ENCODE measurements around the gene NAALAD2.
A peak's percentile ranks its signal among the peaks of the same experiment; 100 is the strongest.
"Not testable (repeated sequence)": the region's sequence is repeated elsewhere in the genome, so short reads cannot be mapped to it uniquely, and the experiment has no call there.

The NAALAD2 gene

DNA sequence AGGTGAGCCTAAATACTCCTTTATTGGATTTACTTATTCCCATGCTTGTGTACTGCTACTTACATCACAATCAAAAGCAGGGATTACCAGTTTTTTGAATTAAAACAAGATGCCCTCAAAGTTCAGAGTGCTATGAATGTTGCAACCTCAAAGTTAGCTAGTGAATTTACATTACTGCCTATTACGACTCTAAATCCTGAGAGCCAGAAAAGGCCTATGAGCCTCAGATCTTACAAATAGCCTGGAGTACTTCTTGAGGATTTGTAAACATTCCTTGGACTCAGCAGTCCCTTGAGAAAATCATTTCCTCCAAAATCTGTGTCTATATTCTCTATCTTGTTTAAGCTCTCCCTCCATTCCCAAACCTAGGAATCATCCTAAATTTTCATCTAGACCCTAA, 62.9 kb downstream of the NAALAD2 start:
- DNase-seq = no peak

DNA sequence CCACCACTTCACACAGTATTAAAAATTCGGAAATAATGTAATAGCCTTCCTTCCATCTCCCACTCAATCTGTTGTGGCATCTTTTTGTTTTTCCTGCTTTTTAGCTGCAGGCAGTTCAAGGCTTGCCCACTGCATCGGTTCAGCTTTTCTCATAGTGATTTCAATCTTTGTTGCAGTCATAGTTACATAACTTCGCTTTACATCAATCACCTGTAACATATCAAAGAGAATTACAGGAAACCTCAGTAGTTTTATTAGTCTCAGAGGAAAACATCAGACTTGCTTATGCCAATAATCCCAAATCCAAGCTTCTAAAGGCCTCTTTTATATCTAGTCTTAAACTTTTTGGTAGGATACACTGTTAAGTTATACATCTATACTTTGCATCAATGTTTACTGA, 67.9 kb downstream of the NAALAD2 start:
- no peak for DNase-seq

DNA sequence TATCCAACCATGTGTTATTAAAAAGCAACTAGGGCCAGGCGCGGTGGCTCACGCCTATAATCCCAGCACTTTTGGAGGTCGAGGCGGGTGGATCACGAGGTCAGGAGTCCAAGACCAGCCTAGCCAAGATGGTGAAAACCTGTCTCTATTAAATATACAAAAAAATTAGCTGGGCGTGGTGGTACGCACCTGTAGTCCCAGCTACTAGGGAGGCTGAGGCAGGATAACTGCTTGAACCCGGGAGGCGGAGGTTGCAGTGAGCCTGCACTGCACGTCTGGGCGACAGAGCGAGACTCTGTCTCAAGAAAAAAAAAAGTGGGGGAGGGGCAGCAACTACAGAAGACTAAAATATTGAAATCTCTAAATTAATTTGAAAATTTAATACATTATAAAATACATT, 69.9 kb downstream of the NAALAD2 start:
- DNase-seq = no peak

DNA sequence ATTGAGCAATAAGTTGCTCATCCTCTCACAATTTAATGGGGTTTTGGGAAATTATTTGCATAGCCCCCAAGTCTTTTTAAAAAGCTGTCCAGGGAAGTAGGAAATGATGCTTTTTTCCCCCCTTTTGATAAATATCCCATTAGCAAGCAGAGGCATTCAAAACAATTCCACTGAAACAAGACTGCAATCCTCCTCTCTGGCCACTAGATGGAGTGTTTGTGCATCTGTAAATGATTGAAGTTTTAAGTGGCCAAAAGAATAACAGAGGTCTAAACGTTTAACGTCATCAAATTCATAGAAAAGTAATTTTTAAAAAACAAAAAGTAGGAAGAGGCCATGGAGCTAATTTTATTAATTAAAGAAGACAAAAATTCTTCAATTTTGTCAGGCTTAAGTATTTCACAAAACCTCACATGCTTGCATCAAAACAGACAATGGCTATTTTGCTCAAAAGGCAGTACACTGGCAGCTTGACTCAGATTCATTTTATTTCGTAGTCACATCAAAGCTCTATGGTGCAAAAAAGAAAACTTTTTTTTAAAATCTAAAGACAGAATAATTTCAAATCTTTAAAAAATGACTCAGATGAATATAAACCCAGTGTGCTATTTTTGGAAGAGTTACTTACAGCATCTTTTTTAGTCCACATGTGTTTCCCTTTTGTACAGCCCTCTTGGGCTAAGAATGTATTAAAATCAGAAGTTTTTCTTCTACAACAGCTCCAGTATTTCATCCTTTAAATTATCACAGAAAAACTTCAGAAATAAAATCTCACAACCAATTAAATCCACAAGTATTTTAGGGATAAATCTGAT, 70.6 kb downstream of the NAALAD2 start:
- DNase-seq = peak; percentile 7

DNA sequence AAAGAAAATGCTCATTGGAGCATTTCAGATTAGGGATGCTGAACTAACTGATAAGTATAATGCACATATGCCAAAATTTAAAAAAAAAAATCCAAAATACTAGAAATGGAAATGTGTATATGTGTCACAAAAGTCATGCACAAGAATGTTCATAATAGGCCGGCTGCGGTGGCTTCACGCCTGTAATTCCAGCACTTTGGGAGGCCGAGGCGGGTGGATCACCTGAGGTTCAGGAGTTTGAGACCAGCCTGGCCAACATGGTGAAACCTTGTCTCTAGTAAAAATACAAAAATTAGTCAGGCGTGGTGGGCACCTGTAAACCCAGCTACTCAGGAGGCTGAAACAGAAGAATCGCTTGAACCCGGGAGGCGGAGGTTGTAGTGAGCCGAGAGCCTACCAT, 73.5 kb downstream of the NAALAD2 start:
- DNase-seq = not testable (repeated sequence)

DNA sequence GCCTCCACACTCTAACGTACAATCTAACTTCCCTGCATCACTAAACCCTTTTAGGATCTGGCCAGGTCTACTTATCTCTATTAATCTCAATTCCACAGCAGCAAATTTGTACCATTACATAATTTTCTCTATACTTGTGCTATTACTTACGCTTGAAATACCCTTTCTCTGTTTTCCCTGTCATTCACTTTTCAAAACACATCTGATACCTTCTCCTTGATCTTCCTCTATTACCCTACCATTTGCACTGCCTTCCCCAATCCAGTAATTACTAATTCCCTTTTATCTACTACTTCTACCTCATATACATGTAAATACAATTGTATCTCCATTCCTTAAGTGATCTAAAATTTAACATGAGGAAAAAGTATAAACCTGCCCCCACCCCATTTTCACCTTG, 74.4 kb downstream of the NAALAD2 start:
- no peak for DNase-seq

DNA sequence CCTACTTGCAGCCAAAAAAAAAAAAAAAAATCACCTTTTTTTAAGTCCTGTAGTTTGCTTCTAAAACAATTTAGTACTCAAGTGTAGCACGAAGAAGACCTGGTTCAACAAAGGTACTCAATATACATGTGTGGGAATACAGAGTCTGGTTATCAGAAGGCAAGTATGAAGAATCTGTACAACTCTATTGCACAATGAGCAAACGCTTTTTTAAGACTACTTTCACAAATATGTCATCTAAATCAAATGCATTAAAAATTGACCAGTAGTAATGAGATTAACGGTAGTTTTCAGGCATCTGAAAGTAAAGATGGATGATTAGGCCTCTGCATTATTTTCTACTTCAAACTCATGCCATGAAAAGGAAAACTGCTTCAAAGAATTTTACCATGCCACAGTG, 78.9 kb downstream of the NAALAD2 start:
- no peak for DNase-seq

DNA sequence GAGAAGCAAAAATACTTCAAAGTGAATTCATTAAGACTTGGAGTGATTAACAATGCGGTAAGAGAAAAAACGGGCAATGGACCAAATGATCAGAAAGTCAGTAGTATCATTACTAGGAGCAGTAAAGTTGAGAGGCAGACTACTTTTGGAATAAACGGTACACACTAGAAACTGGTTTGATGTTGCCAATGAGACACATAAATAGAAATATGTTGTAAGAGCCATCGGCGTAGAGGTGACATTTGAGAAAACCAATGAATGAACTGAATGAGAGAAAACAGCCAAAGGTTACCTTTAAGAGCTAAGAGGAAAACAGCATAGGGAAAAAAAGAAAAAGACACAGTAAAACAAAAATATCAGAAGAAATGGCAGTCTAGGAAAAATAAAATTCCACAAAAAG, 82.1 kb downstream of the NAALAD2 start:
- no peak for DNase-seq

DNA sequence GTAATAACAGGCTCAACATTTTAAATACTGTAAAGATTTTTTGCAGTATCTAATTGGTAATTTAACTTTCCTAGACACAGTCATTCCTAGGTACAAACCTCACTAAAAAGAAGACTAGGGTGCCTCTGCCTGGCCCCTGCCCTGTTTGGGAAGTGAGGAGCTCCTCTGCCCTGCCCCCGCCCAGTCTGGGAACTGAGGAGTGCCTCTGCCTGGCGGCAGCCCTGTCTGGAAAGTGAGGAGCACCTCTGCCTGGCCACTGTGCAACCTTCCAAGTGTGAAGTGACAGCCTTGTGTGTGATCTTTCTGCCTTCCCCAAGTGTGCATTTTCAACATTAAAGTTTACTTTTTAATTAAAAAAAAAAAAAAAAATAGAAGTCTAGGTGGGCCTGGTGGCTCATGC, 84.1 kb downstream of the NAALAD2 start:
- DNase-seq = no peak

DNA sequence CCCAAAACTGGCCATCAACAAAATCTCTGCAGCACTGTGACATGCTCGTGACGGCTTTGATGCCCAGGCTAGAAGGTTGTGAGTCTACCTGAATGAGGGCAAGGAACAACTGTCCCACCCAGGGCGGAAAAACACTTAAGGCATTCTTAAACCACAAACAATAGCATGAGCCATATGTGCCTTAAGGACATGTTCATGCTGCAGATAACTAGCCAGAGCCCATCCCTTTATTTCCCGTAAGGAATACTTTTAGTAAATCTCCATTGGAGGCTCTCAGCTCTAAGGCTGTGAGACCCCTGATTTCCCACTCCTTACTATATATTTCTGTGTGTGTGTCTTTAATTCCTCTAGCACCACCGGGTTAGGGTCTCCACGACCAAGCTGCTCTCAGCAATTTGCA, 85.0 kb downstream of the NAALAD2 start:
- no peak for DNase-seq

DNA sequence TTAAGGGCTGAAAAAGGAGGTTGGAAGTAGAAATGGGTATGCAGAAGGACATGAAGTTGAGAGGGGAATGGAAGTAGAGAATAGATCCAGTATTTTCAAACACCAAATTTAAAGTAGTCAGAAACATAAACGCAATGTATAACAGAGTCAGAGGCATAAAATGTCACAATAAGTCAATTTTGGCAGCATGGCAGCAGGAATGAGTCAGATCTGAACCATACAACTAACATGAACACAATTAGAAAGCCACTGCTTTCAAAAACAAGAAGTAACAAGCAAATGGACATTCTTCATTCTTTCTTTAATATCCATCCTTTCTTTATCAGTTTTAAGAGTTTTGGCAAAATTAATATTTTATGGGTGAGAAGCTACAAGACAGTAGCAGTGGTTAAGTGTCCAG, 85.9 kb downstream of the NAALAD2 start:
- DNase-seq = no peak

DNA sequence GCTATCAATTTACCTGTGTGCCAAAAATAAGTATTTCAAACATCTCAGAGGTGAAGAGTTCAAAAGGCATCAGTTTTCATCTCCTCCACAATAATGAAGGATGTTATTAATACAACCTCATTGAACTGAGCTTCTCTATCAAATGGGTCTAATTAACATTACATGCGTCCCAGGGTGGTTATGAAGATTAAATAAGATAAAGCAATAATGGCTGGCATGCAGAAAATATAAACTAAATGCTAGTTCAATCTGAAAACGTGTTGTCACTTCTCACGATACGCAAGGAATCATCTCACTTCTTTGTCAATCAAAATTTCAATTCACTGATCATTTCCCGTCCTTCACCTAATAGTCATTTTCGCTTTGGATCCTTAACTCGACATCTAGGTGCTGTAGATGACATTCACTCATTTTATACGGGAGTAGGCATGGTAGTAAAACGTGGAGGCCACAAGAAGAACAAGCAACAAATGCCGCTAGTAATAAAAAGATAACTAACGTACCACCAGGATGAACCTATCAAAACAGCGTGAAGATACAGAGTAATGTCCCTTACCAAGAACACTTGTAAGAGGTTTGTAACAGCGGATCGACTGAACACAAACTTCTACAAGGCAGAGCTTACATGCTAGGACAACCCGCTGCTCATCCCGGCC, 87.5 kb downstream of the NAALAD2 start:
- DNase-seq = no peak

DNA sequence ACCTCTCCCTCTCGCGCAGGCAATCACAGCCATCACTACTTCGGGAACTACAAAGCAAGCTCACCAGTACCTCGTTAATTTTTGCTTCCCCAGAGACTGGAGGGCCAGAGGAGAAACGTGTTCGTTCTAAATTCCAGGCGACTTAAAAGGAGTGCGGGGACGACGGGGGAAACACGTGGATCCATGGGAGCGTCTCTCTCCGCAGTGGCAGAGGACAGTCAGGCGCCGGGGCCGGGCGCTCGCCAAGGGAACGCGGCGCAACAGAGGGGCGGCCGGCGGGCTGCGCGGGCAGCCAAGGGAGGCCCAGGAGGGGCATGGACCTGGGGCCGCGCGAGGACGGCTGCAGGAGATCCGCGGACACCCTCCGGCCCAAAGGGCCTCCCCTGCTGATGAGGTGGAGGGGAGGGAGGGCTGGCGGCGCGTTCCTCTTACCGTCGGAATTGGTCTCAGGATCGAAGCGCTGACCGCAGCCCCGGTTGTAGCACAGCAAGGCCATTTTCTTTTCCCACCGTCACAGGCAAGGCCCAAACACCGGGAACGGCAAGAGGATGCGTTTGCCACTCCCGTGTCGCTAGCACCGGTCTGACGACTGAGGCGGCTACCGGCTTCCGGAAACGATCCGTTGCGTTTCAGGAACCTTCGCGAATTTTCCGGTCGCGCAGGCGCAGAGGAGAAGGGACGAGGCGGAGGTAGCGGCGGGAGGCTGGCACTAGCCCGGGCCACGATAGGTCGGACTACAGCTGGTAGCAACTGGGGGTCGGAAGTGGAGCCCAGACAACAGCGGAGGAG, 88.2 kb downstream of the NAALAD2 start, which contains the start of gene CHORDC1:
Gene CHORDC1, minus strand, starts transcription at position 591 of the 789 bp plus-strand sequence. Its CDS starts 95 bp downstream, at position 496.
- DNase-seq = peak; percentile 75

DNA sequence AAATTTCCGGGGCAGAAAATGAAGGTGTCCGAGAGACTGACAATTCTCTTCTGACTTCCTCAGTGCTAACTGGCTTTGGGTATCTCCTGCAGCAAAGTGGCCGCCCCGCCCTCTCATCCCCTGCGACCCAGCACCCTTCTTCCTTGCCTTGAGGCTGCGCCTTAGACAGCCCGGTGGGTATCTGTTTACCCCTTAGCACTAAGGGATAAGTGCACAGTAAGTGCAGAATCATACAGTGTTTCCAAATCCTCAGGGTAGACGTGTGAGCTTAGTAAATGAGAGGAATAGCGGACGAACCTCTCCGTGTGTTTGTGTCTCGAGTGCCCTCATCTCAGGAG, 88.8 kb downstream of the NAALAD2 start:
- DNase-seq = no peak

DNA sequence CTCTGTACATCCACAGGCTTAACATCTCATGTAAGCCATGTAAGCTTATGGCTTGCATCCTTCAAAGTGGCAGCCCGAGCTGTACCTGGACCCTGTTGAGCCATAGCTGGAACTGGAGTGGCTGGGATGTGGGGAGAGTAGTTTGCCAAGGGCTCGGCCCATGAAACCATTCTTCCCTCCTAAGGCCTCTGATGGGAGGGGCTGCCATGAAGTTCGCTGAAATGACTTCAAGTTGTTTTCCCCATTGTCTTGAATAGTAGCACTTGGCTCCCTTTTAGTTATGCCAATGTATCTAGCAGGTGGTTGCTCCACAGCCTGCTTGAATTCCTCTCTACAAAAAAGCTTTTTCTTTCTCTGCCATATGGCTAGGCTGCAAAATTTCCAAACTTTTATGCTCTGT, 93.6 kb downstream of the NAALAD2 start:
- DNase-seq = no peak

DNA sequence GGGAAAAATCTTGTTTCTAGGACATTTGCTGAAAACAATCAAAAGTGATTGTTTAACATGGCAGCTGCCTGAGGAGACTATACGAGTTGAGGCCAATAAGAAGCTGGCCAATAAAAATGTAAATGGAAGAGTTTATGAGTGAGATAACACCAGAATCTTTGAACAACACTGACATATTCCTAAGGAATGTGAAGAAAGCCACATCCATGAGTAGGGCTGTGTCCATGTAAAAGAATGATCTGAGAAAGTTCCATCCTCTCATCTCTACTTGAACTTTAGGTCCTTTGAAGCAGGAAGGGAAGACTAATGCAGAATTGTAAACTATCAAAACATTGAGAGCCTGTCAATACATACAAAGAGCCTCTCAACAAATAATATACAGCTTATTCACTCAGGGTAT, 95.3 kb downstream of the NAALAD2 start:
- no peak for DNase-seq

DNA sequence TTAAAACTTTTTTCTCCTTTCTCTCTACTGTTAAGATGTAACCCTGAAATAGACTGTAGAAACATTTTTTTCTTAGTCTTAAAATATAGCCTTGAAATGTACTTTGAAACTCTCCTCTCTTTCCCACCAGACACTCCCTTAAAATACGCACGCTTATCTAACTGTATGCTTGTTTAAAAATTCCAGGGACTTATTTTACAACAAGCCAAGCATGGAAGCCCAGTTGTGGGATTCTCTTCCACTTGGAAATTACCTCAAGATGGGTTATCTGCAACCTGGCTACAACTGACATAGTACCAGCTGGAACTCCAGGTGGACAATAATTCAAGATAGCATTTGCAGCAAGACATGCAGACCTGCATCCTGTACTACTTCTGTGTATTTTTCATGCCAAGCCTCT, 100.5 kb downstream of the NAALAD2 start:
- DNase-seq = no peak

DNA sequence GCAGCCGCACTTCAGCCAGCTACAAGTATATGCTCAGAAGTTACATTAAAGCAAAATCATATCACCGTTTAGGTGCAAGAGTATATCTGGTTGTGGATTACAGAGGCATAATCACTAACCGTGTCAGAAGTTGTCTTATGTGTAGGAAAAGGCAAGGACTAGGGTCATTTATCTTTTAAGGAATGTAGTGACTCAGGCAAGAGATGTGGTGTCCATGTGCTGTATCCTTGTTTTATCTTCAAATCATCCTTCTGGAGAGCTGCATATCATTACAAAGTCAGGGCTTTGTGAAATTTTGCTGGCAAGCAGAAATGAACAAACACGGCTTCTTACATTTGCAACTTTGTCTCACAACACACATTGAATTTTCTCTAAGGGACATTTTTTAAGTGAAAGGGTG, 101.1 kb downstream of the NAALAD2 start:
- no peak for DNase-seq

DNA sequence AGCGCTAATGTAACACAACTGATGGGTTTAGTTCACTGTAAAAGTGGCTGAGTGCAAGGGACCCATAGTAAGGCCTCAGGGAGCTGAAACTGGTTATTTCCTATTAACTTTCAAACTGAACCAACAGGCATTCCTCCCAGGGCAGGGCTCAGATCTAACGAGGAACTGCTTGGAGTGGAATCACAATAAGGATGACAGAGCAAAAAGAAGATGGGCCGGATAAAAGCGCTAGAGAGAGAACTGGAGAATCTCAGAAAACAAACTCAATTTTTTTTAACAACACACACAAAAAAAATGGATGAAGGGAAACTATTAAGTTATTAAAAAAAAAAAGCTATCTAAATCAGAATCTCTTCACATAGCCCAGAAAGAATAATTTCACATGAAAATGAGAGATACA, 102.5 kb downstream of the NAALAD2 start:
- no peak for DNase-seq

DNA sequence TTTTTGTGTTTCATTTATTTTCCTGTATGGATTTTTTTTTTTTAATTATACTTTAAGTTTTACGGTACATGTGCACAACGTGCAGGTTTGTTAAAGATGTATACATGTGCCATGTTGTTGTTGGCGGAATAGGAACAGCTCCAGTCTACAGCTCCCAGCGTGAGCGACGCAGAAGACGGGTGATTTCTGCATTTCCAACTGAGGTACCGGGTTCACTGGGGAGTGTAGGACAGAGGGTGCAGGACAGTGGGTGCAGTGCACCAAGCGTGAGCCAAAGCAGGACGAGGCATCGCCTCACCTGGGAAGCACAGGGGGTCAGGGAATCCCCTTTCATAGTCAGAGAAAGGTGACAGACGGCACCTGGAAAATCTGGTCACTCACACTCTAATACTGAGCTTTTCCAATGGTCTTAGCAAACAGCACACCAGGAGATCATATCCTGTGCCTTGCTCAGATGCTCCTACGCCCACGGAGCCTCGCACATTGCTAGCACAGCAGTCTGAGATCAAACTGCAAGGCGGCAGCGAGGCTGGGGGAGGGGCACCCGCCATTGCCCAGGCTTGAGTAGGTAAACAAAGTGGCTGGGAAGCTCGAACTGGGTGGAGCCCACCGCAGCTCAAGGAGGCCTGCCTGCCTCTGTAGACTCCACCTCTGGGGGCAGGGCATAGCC, 105.6 kb downstream of the NAALAD2 start:
- not testable (repeated sequence) for DNase-seq

DNA sequence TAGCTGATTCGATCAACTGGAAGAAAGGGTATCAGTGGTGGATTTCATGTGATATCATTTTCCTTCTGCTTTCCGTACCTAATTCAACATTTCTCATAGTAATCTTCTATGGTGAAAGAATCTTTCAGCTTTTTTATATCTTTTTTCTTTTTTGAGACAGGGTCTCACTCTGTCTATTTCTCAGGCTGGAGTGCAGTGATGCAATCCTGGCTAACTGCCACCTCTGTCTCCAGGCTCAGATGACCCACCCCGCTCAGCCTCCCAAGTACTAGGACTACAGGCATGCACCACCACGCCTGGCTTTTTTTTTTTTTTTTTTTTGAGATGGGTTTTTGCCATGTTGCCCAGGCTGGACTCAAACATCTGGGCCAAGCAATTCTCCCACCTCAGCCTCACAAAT, 107.0 kb downstream of the NAALAD2 start:
- DNase-seq = no peak

Data from NCI-H1048 (cell line).